ENCODE measurements around the gene CEND1. TPM values are rescaled to one million over a fixed set of nuclear protein-coding genes. Genes with fewer than 3 reads are reported as not detected.

The CEND1 gene
- total and polyA plus RNA-seq, 2 of the 13 experiments (the other 11 are each of a cell fraction or from before 2014, with no cell fraction given), result not detected

- TF ChIP-seq ZBTB37 (CRISPR knock-in tag; IDR thresholded peaks at IDR 0.05) (no peak), ARID2 (CRISPR knock-in tag; IDR thresholded peaks at IDR 0.05; ENCODE audit: borderline replicate concordance) (peak; percentile 75; the same call in 1 of the 2 replicates), AGO2 (optimal IDR thresholded peaks at IDR 0.05; ENCODE audit: low read depth, low read length) (peak; percentile 90), AGO1 (IDR thresholded peaks at IDR 0.05; ENCODE audit: low read depth, low read length, poor library complexity, severe bottlenecking) (peak; percentile 65), ZNF253 (CRISPR knock-in tag; IDR thresholded peaks at IDR 0.05; ENCODE audit: borderline replicate concordance) (no peak), PHF8 (CRISPR knock-in tag; IDR thresholded peaks at IDR 0.05) (no peak), RBM22 (optimal IDR thresholded peaks at IDR 0.05; ENCODE audit: low read length) (peak; percentile 83), ZNF232 (CRISPR knock-in tag; IDR thresholded peaks at IDR 0.05; ENCODE audit: borderline replicate concordance) (no peak), POLR2AphosphoS5 (IDR thresholded peaks at IDR 0.05; ENCODE audit: low read depth, low read length) (peak; percentile 24; the same call in 1 of the 2 replicates), ZC3H4 (CRISPR knock-in tag; IDR thresholded peaks at IDR 0.05; ENCODE audit: borderline replicate concordance) (peak; percentile 54; the same call in 1 of the 2 replicates), SMAD9 (CRISPR knock-in tag; IDR thresholded peaks at IDR 0.05) (no peak), RBFOX2 (IDR thresholded peaks at IDR 0.05; ENCODE audit: low read depth, low read length) (peak; percentile 50; the same call in 1 of the 2 replicates), POLR2AphosphoS2 (IDR thresholded peaks at IDR 0.05; ENCODE audit: low read depth, low read length) (peak; percentile 6; the same call in 1 of the 2 replicates)
Observed at GRCh38 chr11:825366-826226, 35.7 kb upstream of the CEND1 start (continued).

Data from HepG2 (cell line).